Measurements from ENCODE around the gene GKAP1.
"Not testable (repeated sequence)": the region's sequence is repeated elsewhere in the genome, so short reads cannot be mapped to it uniquely, and the experiment has no call there.

Gene GKAP1

DNA sequence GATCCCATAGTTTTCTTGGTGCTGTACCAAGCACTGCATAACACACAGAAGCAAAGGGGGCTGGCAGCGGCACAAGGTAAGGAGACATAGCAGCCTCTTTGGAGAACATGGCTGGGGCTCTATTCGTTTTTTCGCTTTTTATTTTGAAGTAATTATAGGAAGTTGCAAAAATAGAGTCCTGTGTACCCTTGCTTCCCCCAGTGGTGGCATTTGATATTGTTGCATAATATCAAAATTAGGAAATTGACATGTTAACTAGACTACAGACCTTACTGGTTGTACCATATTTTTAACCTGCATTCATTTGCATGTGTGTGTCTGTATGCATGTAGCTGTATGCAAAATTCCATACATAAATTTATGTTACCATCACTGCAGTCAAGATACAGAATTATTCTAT, 103.2 kb downstream of the GKAP1 start:
- in situ Hi-C loops (cut with MboI; ENCODE audit: low sequenced_read_pairs), result no loop called here
- Histone ChIP-seq H3K27me3 (ENCODE audit: low read depth) (no peaks in the 10 kb centered on the region), H3K9me3 (0 out of 2 replicates have a peak, but pooled peaks cover 2% of the 10 kb centered on the region), H3K4me1 (no peaks in the 10 kb centered on the region), H3K4me3 (no peak overlapping the region), H3K36me3 (replicated peaks) (no peaks in the 10 kb centered on the region)
- no peak for DNase-seq (ENCODE audit: low spot score in 2 of 2)

- in situ Hi-C loops (cut with MboI; ENCODE audit: low sequenced_read_pairs), result no loop called here
- H3K9me3 ChIP-seq, result no peaks in the 10 kb centered on the region
- peak in 1 of 2 experiments; percentile 53 for DNase-seq (ENCODE audit: low spot score in 2 of 2)
Observed at GRCh38 chr9:83708515-83709158, 108.9 kb downstream of the GKAP1 start.

DNA sequence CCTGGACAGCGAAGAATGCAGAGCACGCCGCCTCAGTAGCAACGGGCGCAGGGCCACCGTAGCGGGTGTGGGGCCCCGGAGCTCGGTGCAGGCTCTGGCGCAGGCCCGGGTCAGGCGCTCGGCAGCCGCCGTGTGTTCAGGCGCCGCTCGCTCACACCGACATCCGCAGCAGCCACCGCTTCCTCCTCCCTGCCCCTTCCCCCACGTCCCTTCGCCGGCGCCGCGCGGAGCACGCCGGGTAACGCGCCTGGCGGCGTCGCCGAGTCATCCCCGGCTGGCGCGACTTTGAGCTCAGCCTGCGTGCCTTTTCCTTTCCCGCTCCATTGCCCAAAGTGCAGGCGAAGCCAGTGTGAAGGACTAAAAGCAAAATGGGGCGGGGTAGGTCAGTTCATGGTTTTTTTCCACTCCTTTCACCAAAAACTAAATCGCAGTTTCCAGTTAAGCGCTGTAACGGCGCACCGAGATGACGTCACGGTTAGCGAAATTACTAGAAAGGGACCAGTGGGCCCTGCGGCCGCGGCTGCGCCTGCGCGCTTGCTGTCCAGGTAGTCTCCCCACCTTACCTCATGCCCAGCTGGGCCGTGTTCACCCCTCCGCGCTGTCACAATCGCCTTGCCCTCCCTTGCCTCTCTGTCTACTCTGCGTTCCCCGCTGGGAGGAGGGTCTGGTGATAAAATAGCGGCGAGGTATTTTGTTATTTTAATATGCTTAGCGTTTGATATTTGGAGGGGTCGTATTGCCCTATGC, 109.6 kb downstream of the GKAP1 start, which contains the start of gene UBQLN1:
Gene UBQLN1 (minus strand): TSS at position 191 of the 747 bp plus-strand sequence. CDS start 279 bp downstream, outside the sequence.
- in situ Hi-C loops (cut with MboI; ENCODE audit: low sequenced_read_pairs), result no loop called here
- peak; percentile 79 to 92 for DNase-seq (ENCODE audit: low spot score in 2 of 2)

More at GRCh38 chr9:83708515-83709158, 108.9 kb downstream of the GKAP1 start:
- Histone ChIP-seq H3K4me3 (peak overlapping the region; percentile 94), H3K27me3 (ENCODE audit: low read depth) (no peaks in the 10 kb centered on the region), H3K36me3 (replicated peaks) (peaks cover 8% of the 10 kb centered on the region; the same call in 1 of the 2 replicates), H3K4me1 (peaks cover 10% of the 10 kb centered on the region)

GRCh38 chr9:83707518-83707767, 110.1 kb downstream of the GKAP1 start:
- no peak for DNase-seq (ENCODE audit: low spot score in 2 of 2)
- Histone ChIP-seq H3K36me3 (replicated peaks) (peaks cover 8% of the 10 kb centered on the region; the same call in 1 of the 2 replicates), H3K9me3 (no peaks in the 10 kb centered on the region), H3K4me1 (peaks cover 21% of the 10 kb centered on the region), H3K27me3 (ENCODE audit: low read depth) (no peaks in the 10 kb centered on the region), H3K4me3 (peak overlapping the region; percentile 94)
- in situ Hi-C loops (cut with MboI; ENCODE audit: low sequenced_read_pairs), result no loop called here

More for the DNA sequence above, 109.6 kb downstream of the GKAP1 start, which contains the start of gene UBQLN1:
- H3K9me3 ChIP-seq, result no peaks in the 10 kb centered on the region
- H3K4me3 ChIP-seq, result peak within 1 kb of the TSS; percentile 94
- peaks cover 16% of the 10 kb centered on the region for H3K4me1 ChIP-seq
- no peaks in the 10 kb centered on the region for H3K27me3 ChIP-seq (ENCODE audit: low read depth)
- H3K36me3 ChIP-seq (replicated peaks), result peaks cover 8% of the 10 kb centered on the region; the same call in 1 of the 2 replicates

DNA sequence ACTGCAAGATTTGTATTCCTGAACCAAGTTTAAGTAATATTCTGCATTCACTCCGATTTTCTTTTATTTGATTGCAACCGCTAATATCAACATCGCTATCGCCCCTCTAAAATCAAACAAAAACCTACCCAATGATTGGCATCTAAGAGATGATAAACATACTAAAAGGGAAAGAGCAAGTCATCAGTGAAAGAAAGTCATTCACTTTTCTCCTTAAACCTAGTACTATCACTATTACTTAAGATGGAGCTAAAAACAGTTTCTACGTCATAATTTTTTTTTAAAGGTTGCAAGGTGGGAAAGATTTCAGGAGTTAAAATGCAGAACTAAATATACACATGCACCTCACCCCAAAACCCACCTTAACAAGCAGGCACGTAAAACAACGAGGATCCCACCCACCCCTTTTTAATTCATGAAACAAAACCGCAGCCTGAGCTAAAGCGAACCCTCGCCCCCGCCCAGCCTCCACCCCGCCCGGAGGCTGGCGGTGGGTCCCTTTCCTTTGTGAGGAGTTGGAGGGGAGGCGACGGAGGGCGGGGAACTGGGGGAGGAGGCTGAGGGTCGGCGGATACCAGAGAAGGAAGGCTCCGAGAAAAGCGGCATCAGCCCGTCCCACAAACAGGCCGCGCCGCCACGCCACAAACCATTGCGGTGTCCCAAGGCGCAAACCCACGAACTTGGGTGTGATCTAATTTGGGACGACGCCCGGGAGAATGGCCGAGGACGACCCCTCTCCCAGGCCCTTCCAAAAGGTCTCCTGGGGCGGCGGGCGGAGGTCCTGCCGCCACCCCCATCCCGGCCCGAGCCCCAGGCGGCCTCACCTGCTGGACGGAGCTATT, 110.7 kb downstream of the GKAP1 start:
- H3K27me3 ChIP-seq (ENCODE audit: low read depth), result no peaks in the 10 kb centered on the region
- peak overlapping the region; percentile 94 for H3K4me3 ChIP-seq
- peaks cover 26% of the 10 kb centered on the region for H3K4me1 ChIP-seq
- in situ Hi-C loops (cut with MboI; ENCODE audit: low sequenced_read_pairs), result no loop called here
- no peaks in the 10 kb centered on the region for H3K9me3 ChIP-seq
- DNase-seq (ENCODE audit: low spot score in 2 of 2), result peak; percentile 65 to 84
- peaks cover 8% of the 10 kb centered on the region; the same call in 1 of the 2 replicates for H3K36me3 ChIP-seq (replicated peaks)

DNA sequence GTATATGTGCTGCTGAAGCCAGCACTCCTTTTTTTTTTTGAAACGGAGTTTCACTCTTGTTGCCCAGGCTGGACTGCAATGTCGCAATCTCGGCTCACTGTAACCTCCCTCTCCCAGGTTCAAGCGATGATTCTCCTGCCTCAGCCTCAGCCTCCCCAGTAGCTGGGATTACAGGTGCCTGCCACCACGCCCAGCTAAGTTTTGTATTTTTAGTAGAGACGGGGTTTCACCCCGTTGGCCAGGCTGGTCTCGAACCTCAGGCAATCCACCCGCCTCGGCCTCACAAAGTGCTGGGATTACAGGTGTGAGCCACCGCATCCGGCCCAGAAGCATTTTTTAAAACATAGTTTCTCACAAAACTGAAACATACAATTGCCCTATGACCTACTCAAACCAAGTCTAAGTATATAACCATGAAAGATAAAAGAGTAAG, 112.3 kb downstream of the GKAP1 start:
- H3K4me1 ChIP-seq, result peaks cover 29% of the 10 kb centered on the region
- H3K27me3 ChIP-seq (ENCODE audit: low read depth); in situ Hi-C loops (cut with MboI; ENCODE audit: low sequenced_read_pairs); DNase-seq (ENCODE audit: low spot score in 2 of 2); H3K9me3 ChIP-seq; H3K36me3 ChIP-seq (replicated peaks): not testable (repeated sequence)
- H3K4me3 ChIP-seq, result peak overlapping the region; percentile 94

DNA sequence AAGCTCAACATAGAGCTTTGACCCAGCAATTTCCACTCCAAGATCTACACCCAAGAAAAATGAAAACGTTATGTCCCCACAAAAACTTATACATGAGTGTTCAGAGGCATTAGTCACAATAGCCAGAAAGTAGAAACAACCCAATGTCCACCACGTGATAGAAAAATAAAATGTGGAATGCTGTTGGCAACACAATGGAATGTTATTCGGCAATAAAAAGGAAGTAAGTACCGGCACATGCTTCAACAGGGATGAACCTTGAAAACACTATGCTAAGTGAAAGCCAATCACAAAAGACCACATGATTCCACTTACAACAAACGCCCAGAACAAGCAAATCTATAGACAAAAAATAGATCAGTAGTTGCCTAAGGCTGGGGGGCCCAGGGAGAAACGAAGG, 115.8 kb downstream of the GKAP1 start:
- no peaks in the 10 kb centered on the region for H3K27me3 ChIP-seq (ENCODE audit: low read depth)
- H3K9me3 ChIP-seq, result no peaks in the 10 kb centered on the region
- no peaks in the 10 kb centered on the region; the same call in 1 of the 2 replicates for H3K36me3 ChIP-seq (replicated peaks)
- peaks cover 26% of the 10 kb centered on the region for H3K4me1 ChIP-seq
- DNase-seq (ENCODE audit: low spot score in 2 of 2), result peak; percentile 26 to 43
- no peak overlapping the region for H3K4me3 ChIP-seq
- in situ Hi-C loops (cut with MboI; ENCODE audit: low sequenced_read_pairs), result no loop called here

- H3K36me3 ChIP-seq (replicated peaks), result no peaks in the 10 kb centered on the region; the same call in 1 of the 2 replicates
- peaks cover 26% of the 10 kb centered on the region for H3K4me1 ChIP-seq
- DNase-seq (ENCODE audit: low spot score in 2 of 2), result no peak
- no peaks in the 10 kb centered on the region for H3K27me3 ChIP-seq (ENCODE audit: low read depth)
- in situ Hi-C loops (cut with MboI; ENCODE audit: low sequenced_read_pairs), result no loop called here
- no peaks in the 10 kb centered on the region for H3K9me3 ChIP-seq
- H3K4me3 ChIP-seq, result no peak overlapping the region
Observed at GRCh38 chr9:83701286-83701685, 116.3 kb downstream of the GKAP1 start.

GRCh38 chr9:83699615-83700014, 118.0 kb downstream of the GKAP1 start:
- DNase-seq (ENCODE audit: low spot score in 2 of 2), result no peak
- no peaks in the 10 kb centered on the region for H3K9me3 ChIP-seq
- H3K4me3 ChIP-seq, result no peak overlapping the region
- H3K27me3 ChIP-seq (ENCODE audit: low read depth), result no peaks in the 10 kb centered on the region
- H3K4me1 ChIP-seq, result peaks cover 22% of the 10 kb centered on the region
- no peaks in the 10 kb centered on the region; the same call in 1 of the 2 replicates for H3K36me3 ChIP-seq (replicated peaks)
- in situ Hi-C loops (cut with MboI; ENCODE audit: low sequenced_read_pairs), result no loop called here

GRCh38 chr9:83698976-83699585, 118.5 kb downstream of the GKAP1 start:
- H3K4me1 ChIP-seq, result peaks cover 23% of the 10 kb centered on the region
- H3K27me3 ChIP-seq (ENCODE audit: low read depth), result no peaks in the 10 kb centered on the region
- H3K4me3 ChIP-seq, result no peak overlapping the region
- in situ Hi-C loops (cut with MboI; ENCODE audit: low sequenced_read_pairs), result no loop called here
- no peaks in the 10 kb centered on the region for H3K9me3 ChIP-seq
- H3K36me3 ChIP-seq (replicated peaks), result no peaks in the 10 kb centered on the region; the same call in 1 of the 2 replicates
- no peak for DNase-seq (ENCODE audit: low spot score in 2 of 2)

- in situ Hi-C loops (cut with MboI; ENCODE audit: low sequenced_read_pairs), result no loop called here
- Histone ChIP-seq H3K36me3 (replicated peaks) (no peaks in the 10 kb centered on the region), H3K9me3 (no peaks in the 10 kb centered on the region), H3K4me1 (peaks cover 13% of the 10 kb centered on the region), H3K4me3 (no peak overlapping the region), H3K27me3 (ENCODE audit: low read depth) (no peaks in the 10 kb centered on the region)
- DNase-seq (ENCODE audit: low spot score in 2 of 2), result no peak
Observed at GRCh38 chr9:83691492-83691891, 126.1 kb downstream of the GKAP1 start.

Measured in HAP-1 (cell line).